IPS-NIHi11 (cell line): ENCODE data around the gene EPHB4.
"Not testable (repeated sequence)": the region's sequence is repeated elsewhere in the genome, so short reads cannot be mapped to it uniquely, and the experiment has no call there.

Experiments used
- DNase-seq: peaks from one replicate; pipeline ENCODE4 v3.0.0; 2012; ENCODE audit warnings: mixed read lengths, low spot score

EPHB4 gene

DNA sequence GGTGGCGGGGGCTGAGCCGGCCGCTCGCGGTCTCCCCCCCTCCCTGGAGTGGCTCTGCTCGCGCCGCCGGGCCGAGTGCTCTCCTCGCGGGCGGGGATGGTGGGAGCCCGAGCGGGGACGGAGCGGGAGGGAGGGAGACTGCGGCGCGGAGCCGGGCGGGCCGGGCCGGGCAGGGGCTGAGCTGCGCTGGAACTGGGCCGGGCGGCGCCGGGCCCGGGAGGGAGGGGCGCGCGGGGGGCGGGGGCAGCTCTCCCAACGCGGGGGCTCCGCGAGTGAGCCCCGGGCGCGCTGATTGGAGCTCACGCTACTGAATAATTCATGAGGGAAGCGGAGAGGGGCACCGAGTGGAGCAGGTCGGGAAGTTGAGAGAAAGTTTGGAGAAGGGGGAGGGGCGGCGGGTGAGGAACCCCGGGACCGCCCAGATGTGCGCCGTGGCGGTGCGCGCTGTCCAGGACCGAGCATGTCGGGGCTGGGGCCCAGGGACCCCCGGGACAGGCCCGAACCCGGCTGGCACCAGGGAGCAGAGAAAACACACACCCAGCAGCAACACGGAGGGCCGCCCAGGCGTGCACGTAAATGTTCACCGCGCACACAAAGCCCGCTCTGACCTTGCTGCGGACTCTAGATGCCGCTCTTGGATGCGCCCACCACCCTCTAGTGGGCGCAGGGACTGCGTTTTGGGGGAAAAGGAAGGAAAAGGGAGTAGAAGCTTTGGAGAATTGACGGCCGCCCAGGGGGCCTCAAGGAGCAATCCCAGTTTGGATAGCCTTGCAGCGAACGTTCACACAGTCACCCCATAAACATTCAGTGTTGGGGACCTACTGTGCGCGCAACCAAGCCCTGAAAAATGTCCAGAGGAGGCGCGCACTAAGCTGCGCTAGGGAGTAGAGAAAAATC is at the start of gene EPHB4:
EPHB4 (minus strand) TSS at position 194 of the 897 bp plus-strand sequence. CDS start 493 bp downstream, outside the sequence.
- DNase-seq = peak; percentile 87

GRCh38 chr7:100875356-100875751 is 48.0 kb upstream of the EPHB4 start:
- no peak for DNase-seq

DNA sequence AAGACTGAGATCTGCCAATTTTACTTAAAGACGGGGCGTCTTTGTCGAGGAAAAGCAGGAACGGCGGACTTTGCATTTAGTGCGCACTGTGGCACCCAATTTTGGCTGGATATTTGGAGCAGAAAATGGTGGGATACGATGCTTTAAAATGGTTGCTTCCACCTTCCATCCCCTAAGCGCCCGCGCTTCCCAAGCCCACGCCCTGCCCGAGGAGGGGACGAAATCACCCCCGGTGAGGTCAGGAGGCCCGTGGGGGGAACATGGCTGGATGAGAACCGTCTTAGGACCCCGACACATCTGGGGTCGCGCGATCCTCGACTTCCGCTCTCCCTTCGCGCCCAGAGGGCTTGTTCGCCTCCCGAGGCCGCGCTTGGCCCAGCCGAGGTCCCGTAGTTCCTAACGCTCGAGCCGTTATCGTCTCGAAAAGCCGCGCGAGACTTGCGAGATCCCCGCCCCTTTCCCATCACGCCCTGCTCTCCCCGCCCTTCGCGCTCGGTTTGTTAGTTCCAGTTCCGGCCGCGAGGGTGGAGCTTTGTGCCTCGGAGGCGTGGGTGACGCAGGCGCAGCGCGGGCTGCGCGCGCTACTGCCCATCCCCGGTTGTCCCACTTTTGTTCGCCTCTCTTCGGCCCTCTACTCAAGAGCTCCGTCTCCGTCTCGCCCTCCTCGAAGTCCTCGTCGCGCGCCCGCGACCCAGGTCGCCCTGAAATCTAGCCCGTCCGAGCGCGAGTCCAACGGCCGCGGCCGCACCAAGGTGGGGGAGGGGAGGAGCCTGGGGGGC is 47.4 kb upstream of the EPHB4 start, which contains the start of gene SRRT:
SRRT (plus strand) TSS at position 527 of the 779 bp plus-strand sequence. CDS start 488 bp downstream, outside the sequence.
- DNase-seq = peak; percentile 98

- DNase-seq = no peak
Observed at GRCh38 chr7:100874300-100874576, 46.9 kb upstream of the EPHB4 start.

GRCh38 chr7:100873599-100874299 is 46.4 kb upstream of the EPHB4 start:
- DNase-seq = no peak

DNA sequence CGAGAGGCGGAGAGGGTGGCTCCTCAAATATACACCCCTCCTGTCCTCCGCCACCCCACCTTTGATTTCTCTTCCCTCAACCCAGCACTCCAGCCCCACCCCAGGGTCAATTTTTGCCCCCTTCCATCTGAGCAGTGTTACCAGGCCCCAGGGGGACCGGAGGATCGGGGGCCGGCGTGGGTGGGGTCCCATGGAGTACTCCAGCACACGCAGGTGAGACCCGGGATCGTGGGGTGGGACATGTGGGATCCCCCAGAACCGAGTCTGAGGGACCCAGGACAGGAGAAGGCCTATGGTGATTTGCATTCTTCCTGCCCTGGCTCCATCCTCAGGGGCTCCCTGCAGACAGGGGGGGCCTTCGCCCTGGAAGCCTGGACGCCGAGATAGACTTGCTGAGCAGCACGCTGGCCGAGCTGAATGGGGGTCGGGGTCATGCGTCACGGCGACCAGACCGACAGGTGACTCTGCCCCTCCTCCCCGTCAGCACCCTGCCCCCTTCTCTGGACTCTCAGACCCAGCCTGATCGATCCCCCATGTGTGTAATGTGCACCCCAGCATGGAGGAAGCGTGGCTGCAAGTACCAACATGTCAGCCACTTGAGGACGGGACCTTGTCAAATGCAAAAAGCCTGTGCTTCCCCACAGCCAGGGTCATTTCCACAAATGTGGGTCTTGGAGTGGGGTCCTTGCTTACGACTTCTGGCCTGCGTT is 40.6 kb upstream of the EPHB4 start:
- no peak for DNase-seq

GRCh38 chr7:100867040-100867775 is 39.9 kb upstream of the EPHB4 start, which contains the start of gene TRIP6:
Gene TRIP6, plus strand, starts transcription at chr7:100867387. Its CDS starts 111 bp downstream, at chr7:100867498.
- peak; percentile 94 for DNase-seq

GRCh38 chr7:100866729-100867039 is 39.4 kb upstream of the EPHB4 start:
- no peak for DNase-seq

- DNase-seq = no peak
Observed at GRCh38 chr7:100865938-100866728, 38.8 kb upstream of the EPHB4 start.

- DNase-seq = no peak
Observed at GRCh38 chr7:100865372-100865911, 38.1 kb upstream of the EPHB4 start.

GRCh38 chr7:100864263-100864845 is 37.0 kb upstream of the EPHB4 start:
- DNase-seq = no peak

- no peak for DNase-seq
Observed at GRCh38 chr7:100863406-100863950, 36.2 kb upstream of the EPHB4 start.

DNA sequence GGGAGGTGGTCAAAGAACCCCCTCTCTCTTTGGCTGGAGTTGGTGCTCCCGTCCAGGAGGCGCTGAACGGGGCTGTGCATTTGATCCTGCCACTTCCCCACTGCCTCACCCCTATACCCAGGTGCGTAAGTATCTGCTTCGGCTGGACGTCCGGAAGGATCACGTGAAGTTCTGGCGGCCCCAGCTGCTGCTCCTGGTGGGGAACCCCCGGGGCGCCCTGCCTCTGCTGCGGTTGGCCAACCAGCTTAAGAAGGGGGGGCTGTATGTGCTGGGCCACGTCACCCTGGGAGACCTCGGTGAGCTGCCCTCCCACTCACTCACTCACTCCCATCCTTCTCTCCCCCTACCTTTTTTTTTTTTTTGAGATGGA is 34.3 kb upstream of the EPHB4 start:
- no peak for DNase-seq

- no peak for DNase-seq
Observed at GRCh38 chr7:100860702-100861615, 33.6 kb upstream of the EPHB4 start.

GRCh38 chr7:100859856-100860255 is 32.5 kb upstream of the EPHB4 start:
- DNase-seq = no peak

DNA sequence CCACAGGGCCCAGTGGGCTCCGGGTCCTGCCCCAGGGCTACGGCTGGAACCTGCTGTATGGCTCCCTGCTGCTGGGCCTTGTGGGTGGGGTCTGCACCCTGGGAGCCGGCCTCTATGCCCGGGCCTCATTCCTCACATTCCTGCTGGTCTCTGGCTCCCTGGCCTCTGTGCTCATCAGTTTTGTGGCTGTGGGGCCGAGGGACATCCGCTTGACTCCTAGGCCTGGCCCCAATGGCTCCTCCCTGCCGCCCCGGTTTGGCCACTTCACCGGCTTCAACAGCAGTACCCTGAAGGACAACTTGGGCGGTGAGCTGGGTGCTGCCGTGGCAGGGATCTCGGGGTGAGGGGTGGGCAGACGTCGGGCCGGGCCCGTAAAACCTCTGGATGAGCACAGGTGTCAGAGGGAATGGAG is 29.6 kb upstream of the EPHB4 start:
- no peak for DNase-seq

- no peak for DNase-seq
Observed at GRCh38 chr7:100855515-100855914, 28.2 kb upstream of the EPHB4 start.

- not testable (repeated sequence) for DNase-seq
Observed at GRCh38 chr7:100854899-100855298, 27.6 kb upstream of the EPHB4 start.
